ENCODE results near the gene STATH.

- TF ChIP-seq EZH2phosphoT487 (IDR thresholded peaks at IDR 0.05; ENCODE audit: insufficient read depth, low read depth) (no peak), EZH2 (IDR thresholded peaks at IDR 0.05; ENCODE audit: insufficient read depth, poor library complexity, severe bottlenecking) (no peak)
Measured at GRCh38 chr4:70023218-70023617, 27.5 kb downstream of the STATH start.
